Activated CD8-positive, alpha-beta memory T cell treated with anti-CD3 and anti-CD28 coated beads, Interleukin-2, amount 50 U/mL, for 1 hour (primary cell): ENCODE measurements around the gene REN.

Experiments used
- DNase-seq: peaks from one replicate; pipeline ENCODE4 v3.0.0-alpha.2; 2020; ENCODE audit errors: extremely low read depth

The REN gene

GRCh38 chr1:204153667-204154066 is 12.5 kb downstream of the REN start:
- no peak for DNase-seq

- DNase-seq: no peak
Observed at GRCh38 chr1:204152310-204153044, 13.7 kb downstream of the REN start.

- no peak for DNase-seq
Observed at GRCh38 chr1:204151552-204152309, 14.4 kb downstream of the REN start, which contains the start of gene ETNK2. ETNK2 (minus strand) TSS chr1:204152044; CDS start chr1:204151852, 192 bp downstream.

GRCh38 chr1:204150702-204151551 is 15.2 kb downstream of the REN start:
- DNase-seq: no peak

GRCh38 chr1:204149635-204150565 is 16.2 kb downstream of the REN start:
- no peak for DNase-seq

GRCh38 chr1:204149107-204149506 is 17.0 kb downstream of the REN start:
- DNase-seq: no peak

GRCh38 chr1:204147406-204148383 is 18.4 kb downstream of the REN start:
- no peak for DNase-seq

- DNase-seq: no peak
Observed at GRCh38 chr1:204146965-204147364, 19.2 kb downstream of the REN start.

- no peak for DNase-seq
Observed at GRCh38 chr1:204146309-204146708, 19.8 kb downstream of the REN start.

- DNase-seq: no peak
Observed at GRCh38 chr1:204145033-204145504, 21.1 kb downstream of the REN start.

- no peak for DNase-seq
Observed at GRCh38 chr1:204143276-204144041, 22.7 kb downstream of the REN start.

- no peak for DNase-seq
Observed at GRCh38 chr1:204142032-204142974, 23.8 kb downstream of the REN start.

- no peak for DNase-seq
Observed at GRCh38 chr1:204141131-204141530, 25.0 kb downstream of the REN start.

- DNase-seq: no peak
Observed at GRCh38 chr1:204139952-204140351, 26.2 kb downstream of the REN start.

- DNase-seq: no peak
Observed at GRCh38 chr1:204139088-204139487, 27.0 kb downstream of the REN start.

- no peak for DNase-seq
Observed at GRCh38 chr1:204136814-204137213, 29.3 kb downstream of the REN start.

- DNase-seq: no peak
Observed at GRCh38 chr1:204134103-204134502, 32.0 kb downstream of the REN start.

GRCh38 chr1:204132718-204133117 is 33.4 kb downstream of the REN start:
- no peak for DNase-seq
